Kidney epithelial cell (primary cell): Measurements from ENCODE around the gene EFS. TPM values are rescaled to one million over a fixed set of nuclear protein-coding genes. Genes with fewer than 3 reads are reported as not detected.

Source experiments
- DNase-seq: peaks from one replicate; pipeline ENCODE4 v3.0.0-alpha.2; 2010; ENCODE audit warnings: low read depth
- H3K27me3 ChIP-seq: 2 replicates; pipeline ENCODE4 v1.6.0; 2011; ENCODE audit warnings: low read length; ENCODE audit not compliant: control insufficient read depth, insufficient read depth
- H3K36me3 ChIP-seq: 2 replicates; pipeline ENCODE4 v1.5.1; 2011; ENCODE audit warnings: low read length; ENCODE audit not compliant: control insufficient read depth, insufficient read depth
- H3K4me3 ChIP-seq: 2 replicates; pipeline ENCODE4 v1.5.1; 2011; ENCODE audit warnings: low read depth, mild to moderate bottlenecking, control low read depth, low read length
- CTCF ChIP-seq: IDR thresholded peaks from 2 replicates; pipeline ENCODE4 v1.5.1; 2011; ENCODE audit warnings: mild to moderate bottlenecking, moderate library complexity, low read length, control low read depth, inconsistent platforms; ENCODE audit not compliant: insufficient read depth, poor library complexity, severe bottlenecking
- total RNA-seq: library from RNA; depleted of rRNA; stranded (reverse); fragments of >200 nt; gene quantifications from 2 replicates; pipeline ENCODE4 v1.2.3, GENCODE V29; 2015

EFS gene
- total RNA-seq, 1 donor from 2014 or later = 10.8 TPM

- TF ChIP-seq CTCF = no peak
- Histone ChIP-seq H3K27me3 (peaks cover 15% of the 10 kb centered on the region), H3K4me3 (peak overlapping the region; percentile 65), H3K36me3 (no peaks in the 10 kb centered on the region)
- DNase-seq = no peak
These were observed 13.1 kb downstream of the EFS start for GRCh38 chr14:23351681-23352505.

GRCh38 chr14:23349156-23349845 lies 15.7 kb downstream of the EFS start:
- no peak for TF ChIP-seq CTCF
- DNase-seq = no peak
- H3K27me3 ChIP-seq = peaks cover 15% of the 10 kb centered on the region
- no peaks in the 10 kb centered on the region for H3K36me3 ChIP-seq
- no peak overlapping the region for H3K4me3 ChIP-seq

- Histone ChIP-seq H3K27me3 (peaks cover 12% of the 10 kb centered on the region), H3K4me3 (no peak overlapping the region), H3K36me3 (no peaks in the 10 kb centered on the region)
- no peak for TF ChIP-seq CTCF
- DNase-seq = no peak
These were observed 16.7 kb downstream of the EFS start for GRCh38 chr14:23348297-23348655.

- Histone ChIP-seq H3K4me3 (no peak overlapping the region), H3K36me3 (no peaks in the 10 kb centered on the region), H3K27me3 (peaks cover 12% of the 10 kb centered on the region)
- no peak for DNase-seq
- TF ChIP-seq CTCF = no peak
These were observed 17.3 kb downstream of the EFS start for GRCh38 chr14:23347406-23348296.

GRCh38 chr14:23346693-23347405 lies 18.1 kb downstream of the EFS start:
- Histone ChIP-seq H3K36me3 (no peaks in the 10 kb centered on the region), H3K27me3 (peaks cover 5% of the 10 kb centered on the region), H3K4me3 (no peak overlapping the region)
- no peak for DNase-seq
- no peak for TF ChIP-seq CTCF
